GM19043 (cell line): ENCODE data around the gene CD99L2.

ENCODE experiments used
- ATAC-seq: cut with Tn5 transposase; IDR thresholded peaks from one replicate; pipeline ENCODE4 v1.9.1; 2021; ENCODE audit warnings: low read depth; ENCODE audit not compliant: unreplicated experiment

Gene CD99L2

DNA sequence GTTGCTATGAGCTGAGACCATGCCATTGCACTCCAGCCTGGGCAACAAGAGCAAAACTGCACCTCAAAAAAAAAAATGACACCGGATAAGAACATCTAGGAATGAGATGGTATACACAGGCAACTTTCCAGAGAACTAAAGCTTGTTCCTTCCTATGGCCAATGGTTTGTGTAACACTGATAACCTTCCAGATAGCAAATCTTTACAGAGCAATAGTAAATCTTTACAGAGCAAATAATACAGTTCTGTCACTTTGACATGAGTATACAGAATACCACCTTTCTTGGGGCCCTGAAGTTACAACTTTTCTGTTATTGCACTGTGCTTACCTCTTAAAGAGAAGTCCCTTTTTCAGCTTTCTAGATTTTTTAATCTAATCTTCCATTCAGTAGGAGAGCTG lies 91.6 kb downstream of the CD99L2 start:
- no peak for ATAC-seq

DNA sequence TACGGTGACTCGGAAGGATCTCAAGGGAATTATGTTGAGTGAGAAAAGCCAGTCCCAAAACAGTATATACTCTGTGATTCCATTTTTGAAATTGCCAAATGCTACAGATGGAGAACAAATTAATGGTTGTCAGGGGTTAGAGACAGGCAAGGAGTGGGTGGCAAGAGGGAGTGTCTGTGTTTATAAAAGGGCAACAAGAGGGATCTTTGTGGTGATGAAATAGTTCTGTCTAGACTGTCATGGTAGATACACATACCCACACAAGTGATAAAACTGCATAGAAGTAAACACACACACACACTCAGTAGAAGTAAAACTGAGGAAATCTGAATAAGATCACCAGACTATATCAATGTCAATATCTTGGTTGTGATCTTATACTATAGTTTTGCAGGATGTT lies 92.7 kb downstream of the CD99L2 start:
- no peak for ATAC-seq

DNA sequence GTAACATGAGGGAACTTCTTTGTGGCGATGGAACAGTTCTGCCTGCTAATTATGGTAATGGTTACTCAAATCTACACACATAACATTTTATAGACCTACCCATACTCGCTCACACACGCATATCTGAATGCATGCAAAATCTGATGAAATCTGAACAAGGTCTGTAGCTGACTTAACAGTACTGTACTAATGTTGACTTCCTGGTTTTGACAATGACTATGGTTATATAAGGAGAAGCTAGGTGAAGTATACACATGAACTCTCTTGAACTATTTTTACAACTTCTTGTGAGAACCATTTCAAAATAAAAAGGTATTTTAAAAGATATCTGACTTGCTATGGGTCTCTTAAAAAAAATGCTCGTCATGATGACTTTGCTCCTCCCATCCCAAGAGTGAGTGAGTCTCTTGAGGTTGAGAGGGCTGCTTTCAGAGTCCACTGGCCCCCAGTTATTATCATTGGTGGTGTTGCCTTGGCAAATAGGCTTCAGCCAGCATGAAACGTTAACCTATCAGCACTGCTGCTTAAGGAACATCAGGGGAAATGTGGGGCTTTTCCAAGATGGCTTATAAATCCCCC lies 105.4 kb downstream of the CD99L2 start:
- no peak for ATAC-seq

DNA sequence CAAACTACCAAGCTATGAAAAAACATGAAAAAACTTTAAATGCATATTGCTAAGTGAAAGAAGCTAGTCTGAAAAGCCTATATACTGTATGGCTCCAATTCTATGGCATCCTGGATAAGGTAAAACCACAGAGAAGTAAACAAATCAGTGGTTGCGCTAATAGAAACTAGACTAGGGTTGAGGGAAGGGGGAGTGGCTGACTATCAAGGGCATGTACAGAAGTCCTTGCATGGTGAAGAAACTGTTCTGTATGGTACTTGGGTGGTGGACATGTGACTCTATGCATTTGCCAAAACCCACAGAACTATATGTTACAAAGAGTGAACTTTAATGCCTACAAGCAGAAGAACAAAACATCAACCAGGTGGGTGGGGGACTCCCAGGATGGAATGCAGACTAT lies 108.4 kb downstream of the CD99L2 start:
- peak; percentile 61 for ATAC-seq

DNA sequence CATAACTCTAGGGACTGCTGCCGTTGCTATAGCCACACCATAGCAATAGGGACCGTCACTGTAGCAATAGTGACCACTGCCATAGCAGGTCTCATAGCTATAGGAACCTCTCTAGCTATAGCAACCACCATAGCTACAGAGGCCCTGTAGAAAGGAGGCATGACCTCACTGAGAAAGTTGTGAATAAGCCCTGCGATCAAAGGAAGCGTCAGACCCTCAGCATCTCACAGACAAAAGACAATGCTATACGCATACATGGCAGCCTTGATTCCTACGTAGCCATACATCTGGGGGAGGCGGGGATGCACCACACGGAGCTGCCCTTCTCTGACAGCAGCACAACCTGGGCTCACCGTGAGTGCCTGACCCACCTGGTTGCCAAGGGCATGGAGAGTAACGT lies 116.8 kb downstream of the CD99L2 start:
- ATAC-seq: no peak

DNA sequence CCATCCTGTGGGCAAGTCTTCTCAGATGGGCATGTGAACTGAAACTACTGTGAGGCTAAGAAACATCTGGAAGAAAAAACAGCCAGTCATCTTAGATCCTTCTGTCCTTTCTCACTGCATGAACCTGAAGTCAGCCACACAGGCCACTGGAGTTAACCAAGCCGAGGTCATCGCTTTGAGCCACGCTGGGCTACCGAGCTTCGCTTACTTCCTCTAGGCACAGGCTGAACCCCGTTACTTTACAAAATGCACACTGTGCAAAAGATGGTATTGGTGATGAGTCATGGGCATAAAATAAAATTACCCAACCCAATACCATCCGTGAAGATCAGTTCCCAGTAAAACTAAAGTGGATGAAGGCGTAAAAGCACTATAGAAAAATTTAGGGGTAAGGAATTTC lies 119.1 kb downstream of the CD99L2 start:
- no peak for ATAC-seq

DNA sequence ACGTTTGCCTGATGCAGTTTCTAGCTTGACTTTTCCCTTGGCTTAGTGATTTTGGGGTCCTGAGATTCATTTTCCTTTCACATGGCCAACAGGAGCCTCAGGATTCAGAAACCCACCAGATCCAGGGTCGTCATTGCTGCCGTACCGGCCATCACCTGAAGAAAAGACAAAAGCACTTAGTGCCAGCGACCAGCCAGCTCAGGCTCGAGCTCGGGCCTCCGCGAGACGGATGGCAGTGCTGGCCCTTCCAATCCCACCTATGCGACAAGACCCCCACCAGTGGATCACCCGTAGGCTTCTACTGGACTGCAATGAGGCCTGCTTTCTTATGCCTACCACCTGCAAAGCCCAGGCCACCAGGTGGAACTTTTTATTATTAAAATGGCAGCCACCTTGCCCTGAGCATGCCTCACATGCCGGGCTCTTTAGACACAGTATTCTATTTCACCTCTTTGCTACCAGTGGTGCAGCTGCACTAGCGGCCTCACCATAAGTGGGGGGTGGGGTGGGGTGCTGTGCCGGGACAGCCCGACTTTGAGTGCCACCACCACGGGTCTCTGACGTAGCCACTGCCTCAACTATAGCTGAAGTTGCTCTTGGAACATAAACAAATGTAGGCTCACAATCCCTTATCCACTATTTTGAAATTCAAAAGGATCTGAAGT lies 121.0 kb downstream of the CD99L2 start:
- ATAC-seq: no peak

DNA sequence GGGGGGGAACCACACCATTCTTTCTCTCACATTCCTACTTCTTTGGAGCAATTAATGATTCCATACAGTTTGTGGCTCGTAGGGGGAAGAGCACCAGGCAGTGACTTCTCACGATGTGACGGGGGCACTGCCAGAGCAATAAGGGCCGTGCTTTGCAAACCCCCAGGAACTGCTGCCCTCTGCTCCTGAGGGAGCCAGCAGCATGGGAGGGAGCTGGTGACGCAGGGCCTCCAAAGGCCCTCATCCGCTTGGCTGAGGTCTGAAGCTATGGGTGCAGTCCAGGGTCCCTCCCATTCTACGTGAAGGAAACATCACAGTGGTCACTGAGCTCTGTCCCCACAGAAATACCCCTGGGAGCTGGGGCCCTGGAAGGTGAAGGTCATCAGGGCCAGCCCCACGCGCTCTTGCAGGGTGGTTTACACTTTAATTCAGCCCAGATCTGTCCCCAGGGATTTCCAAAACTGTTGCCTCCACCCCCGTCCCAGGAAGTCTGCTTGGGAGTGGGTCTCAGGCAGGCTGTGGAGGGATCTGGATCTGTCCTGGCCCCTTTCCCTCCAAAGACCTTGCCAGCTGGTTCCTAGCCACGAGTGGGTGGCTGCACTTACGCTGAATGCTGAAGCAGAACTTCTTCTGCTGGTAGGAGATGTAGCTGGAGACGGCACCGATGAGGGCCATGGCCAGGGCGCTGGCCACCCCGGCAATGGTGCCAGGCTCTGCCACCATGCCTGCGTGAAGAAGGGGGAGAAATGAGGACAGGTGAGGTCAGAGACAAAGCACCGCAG lies 122.7 kb downstream of the CD99L2 start:
- ATAC-seq: no peak

DNA sequence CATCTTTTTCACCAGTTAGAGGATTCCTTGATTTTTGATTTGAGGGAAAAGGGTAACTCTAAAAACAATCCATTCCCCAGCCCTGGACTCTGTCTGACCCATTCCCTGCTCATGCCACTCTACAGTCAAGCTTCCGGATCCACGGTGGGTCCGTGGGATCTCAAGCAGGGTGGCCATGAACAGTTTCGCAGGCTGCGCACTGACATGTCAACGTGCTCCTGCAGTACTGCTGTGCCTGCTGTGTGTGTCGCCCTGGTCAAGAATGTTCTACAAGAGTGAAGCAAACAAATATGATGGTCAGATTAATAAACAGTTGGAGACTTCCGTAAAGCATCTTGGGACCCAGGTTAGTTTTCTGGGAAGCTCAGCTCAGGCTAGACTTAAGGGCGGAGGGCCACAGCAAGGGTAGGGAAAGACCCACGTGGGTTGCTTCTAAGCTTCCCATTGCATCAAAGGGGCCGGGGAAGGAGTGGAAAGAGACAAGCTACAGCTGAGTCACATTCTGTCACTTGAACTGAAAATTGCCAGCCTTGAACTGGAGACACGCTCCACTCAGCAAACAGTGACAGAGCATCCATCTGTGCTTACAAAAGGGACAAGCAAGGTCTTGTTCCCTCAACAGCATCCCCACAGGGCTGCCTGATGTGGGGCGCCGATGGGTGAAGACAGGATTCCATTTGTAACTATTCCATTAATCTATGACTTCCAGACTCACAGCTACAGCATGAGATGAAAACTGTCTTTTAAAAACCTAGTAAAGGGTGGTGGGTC lies 123.5 kb downstream of the CD99L2 start:
- no peak for ATAC-seq

DNA sequence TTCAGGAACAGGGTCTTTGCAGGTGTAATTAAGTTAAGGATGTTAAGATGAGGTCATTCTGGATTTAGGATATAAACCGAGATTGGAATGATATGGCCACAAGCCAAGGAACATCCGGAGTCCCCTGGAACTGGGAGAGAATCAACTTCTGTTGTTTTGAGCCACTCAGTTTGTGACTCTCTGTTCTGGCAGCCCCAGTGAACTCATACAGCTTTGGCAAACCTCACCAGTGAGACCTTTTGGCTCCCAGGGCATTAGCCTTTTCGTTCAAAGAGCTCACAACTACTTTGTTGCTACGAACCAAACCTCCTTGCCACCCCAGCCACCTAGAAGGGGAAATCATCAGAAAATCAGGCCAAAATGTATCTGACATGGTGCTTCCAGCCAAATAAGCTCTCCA lies 124.8 kb downstream of the CD99L2 start:
- ATAC-seq: no peak

DNA sequence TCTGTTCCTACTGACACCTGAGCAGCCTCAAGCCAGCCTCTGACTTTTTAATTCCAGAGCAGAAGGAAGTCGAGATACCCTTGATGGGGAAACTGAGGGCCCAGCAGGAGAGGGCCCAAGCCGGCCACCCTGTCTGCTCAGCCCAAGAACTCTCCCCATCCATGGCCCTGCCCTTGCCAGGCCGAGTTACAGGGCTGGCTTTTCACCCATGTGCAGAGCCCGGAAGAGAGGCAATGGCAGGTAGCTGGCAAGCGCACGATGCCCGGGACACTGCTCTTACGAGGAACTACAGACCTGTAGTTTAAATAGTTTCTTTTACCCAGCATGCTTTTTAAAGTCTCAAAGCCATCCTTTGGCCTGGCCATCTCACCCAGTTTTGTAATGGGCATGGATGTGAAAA lies 125.4 kb downstream of the CD99L2 start:
- ATAC-seq: no peak

DNA sequence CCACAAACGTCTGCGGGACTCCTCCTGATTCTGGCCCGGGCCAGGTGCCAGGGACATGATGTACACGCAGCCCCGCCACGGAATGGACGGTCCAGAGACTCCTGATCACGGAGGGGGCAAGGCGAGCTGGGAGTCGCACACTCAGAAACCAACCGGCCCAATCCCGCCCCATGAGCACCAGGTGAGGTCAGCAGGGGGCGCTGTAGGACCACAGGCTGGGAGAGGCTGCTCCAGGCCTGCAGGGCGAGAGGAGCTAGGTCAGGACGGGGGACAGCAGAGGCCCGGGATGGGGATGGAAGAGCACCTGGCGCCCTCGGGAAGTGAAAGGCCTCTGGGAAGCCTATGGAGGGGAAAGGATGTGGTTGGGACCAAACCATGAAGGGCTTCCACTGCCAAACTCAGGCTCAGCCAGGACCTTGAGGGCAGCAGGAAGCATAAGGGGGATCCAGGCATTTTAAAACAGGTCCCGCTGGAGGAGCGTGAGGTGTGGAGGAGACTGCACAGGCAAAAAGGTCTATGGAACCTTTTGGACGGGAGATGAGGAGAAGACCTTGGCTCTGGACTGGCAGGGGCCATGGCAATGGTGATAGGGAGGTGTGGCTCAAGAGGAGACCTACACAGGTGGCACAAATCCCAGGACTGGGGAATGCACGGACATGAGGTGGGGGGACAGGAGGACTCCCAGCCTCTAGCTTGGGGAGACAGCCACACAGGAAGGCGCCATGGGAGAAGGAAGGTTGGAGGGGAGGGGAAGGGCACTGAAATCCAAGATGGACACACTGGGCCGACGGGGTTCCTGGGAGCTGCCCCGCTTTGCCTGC lies 126.1 kb downstream of the CD99L2 start:
- peak; percentile 86 for ATAC-seq

DNA sequence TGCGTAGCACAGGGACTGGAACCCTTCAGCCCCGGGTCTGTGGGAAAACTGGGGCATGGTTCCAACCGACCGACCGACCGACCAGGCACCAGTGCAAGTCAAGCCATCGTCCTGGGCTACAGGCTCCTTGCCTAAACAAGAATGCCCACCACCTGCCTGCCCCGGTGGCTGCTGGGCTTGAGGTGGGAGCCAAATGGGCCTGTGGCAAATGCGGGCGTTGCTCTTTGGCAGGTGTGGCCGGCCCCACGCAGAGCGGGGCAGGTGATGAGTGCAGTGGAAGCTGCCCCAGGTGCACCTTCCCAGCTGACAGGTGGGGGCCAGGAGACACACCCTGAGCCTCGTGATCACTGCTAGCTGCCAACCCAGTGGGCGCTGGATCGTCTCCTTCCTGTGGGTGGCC lies 127.4 kb downstream of the CD99L2 start:
- no peak for ATAC-seq

DNA sequence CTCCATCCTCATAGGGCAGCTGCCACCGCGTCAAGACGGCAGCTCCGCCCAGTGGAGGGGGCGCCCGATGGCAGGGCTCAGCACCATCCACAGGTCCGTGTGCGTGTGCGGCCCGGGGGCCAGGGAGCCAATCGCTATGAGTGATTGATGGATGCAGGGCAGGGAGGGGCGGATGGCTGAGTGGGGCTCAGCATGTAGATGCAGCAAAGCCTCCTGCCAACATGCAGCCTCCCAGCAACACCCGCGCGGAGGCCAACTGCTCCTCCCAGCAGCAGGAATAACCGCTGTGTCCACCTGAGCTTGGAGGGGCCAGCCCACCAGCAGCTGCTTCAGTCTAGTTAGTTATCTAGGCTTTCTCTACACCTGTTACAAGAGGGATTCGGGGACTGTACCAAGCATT lies 127.8 kb downstream of the CD99L2 start:
- no peak for ATAC-seq

DNA sequence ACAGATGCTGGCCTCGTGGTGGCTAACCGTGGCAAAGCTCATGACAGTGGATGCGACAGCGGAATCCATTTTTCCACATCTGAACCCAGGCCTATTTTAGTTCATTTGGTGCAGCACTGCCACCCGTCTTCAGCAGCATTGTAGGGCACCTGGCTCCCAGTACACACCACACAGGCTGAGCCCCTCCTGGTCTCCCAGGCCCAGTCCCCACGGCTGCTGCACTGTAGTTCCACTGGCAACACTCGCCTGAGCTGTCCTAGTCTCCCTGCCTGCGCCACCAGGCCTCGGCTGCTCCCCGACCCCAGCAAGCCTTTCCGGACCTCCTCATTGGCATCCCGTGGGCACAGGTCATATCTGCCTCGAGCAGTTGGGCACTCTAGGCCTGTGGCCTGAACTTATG lies 129.1 kb downstream of the CD99L2 start:
- no peak for ATAC-seq

DNA sequence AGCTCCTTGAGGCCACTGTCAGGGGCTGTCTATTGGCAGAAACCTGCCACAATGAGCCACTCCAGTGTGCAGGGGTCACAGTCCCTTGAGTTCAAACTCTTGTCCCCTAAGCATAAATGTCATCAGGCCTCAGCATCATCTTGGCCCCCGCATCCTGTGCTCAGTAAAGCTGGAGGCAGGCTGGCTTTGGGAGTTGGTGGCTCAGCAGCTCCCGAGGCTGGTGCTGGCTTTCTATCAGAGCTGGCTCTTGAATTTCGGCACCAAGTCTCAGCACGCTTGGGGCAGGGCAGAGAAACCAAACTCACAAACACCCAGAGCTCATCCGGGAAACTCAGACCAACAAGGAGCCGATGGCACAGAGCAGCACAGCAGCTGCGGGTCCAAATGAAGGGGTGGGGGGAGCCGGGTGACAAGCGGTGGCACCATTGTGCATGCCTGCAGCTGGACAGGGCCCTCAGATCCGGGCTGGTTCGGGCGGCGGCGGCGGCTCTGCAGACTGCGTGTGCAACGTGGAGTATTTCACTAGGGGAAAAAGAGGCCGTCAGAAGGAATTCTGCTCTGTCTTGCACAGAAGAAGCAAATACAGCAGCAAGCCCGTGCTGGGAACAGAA lies 129.8 kb downstream of the CD99L2 start:
- ATAC-seq: no peak

DNA sequence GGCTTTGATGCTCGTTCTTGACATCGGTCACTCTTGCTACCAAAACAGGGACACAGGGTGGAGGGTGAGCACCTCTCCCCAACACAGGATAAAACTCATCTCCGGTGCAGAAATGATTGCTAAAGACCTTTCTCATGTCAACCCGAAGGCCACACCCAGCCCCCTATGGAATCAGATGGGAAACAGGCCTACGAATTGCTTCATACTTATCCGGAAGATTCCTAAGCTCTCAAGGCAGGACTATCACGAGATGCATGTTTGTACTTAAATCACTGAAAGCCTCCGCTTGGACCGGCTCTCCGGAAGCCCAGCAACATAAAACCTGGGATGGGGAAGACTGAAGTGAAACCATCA lies 130.4 kb downstream of the CD99L2 start:
- ATAC-seq: no peak

DNA sequence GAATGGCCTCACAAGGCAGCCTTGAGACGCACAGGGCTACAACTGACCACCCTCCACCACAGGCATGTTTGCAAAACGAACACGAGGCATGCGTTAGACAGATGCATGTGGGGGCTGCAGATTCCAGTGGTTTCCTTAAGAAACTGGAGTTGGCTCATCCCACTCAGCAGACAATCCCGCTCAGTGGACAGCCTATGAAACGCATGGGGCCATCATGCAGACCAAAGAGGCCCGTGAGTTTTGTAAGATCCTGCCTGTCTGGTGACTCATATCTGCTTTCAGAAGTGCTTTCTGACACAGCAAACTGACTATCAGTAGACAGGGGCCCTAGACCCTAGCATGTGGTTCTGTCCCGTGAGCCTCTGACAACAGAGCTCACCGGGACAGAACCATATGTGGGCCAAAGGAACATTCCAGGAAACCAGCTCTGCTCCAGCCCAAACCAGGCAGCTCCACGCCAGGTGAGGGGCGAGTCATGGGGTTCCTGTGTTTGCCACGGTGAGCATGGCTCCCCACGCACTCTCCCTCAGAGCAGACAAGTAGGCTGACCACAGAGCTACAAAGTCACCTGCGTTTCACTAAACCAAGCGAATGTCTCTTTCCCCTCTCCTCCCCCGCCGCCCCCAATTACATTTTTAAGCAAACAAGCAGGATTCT lies 130.9 kb downstream of the CD99L2 start:
- no peak for ATAC-seq

DNA sequence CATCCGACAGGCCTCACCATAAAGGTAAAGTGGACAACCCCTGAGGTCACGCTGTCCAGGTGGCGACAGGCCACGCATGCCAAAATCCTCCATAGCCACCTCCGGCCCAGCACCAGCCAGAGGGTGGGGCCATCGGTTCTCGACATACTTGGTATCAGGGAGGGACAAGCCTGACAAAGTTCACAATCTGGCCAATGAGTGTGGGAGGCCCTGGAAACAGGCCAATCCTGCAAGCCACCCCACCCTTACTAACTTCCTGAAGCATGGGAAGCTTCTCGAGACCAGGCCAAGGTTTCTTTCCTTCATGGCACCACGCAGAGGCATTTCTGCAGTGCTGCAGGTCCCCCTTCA lies 131.4 kb downstream of the CD99L2 start:
- no peak for ATAC-seq
